ENCODE data around the gene ACAN. TPM values are rescaled to one million over a fixed set of nuclear protein-coding genes. Genes with fewer than 3 reads are reported as not detected.

Gene ACAN
- total and polyA plus RNA-seq, 10 of the 15 experiments (the other 5 are each of a cell fraction or from before 2014, with no cell fraction given), result not detected

DNA sequence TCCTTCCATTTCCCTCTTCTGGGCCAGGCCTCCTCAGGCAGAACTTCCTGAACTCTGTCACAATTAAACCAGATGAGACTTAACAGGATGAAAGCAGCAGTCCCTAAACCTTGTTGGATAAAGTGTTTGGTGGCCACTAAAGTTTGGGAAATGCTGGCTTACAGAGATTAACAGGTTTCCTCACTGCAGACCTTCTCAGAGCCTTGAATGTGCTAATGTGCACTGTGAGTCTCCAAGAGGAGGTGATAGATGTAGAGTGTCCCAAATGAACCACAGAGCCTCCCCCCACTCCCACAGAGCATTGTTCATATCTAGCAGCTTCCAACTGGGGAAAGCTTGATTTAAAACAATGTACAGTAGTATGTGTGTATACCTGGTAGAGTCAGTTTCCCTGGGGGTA is 49.2 kb downstream of the ACAN start:
- in situ Hi-C loops (cut with MboI) (no loop called here), intact Hi-C loops (cut with micrococcal nuclease; ENCODE audit: unreplicated experiment) (no loop called here)
- Histone ChIP-seq H3K27ac (ENCODE audit: control insufficient read depth, insufficient read depth) (no peak overlapping the region), H3K79me2 (ENCODE audit: control insufficient read depth, insufficient read depth, low read length) (no peaks in the 10 kb centered on the region), H3K4me2 (ENCODE audit: control insufficient read depth, insufficient read depth) (no peak overlapping the region), H3K4me1 (ENCODE audit: control insufficient read depth, insufficient read depth, low read length) (no peaks in the 10 kb centered on the region), H4K20me1 (ENCODE audit: control insufficient read depth, insufficient read depth) (no peaks in the 10 kb centered on the region), H3K4me3 (no peak overlapping the region), H3K9me3 (replicated peaks; ENCODE audit: control insufficient read depth, insufficient read depth, low read length) (no peaks in the 10 kb centered on the region; the same call in 2 of the 3 replicates), H2AFZ (ENCODE audit: control insufficient read depth, low read depth, low read length) (no peak overlapping the region), H3K9ac (ENCODE audit: control insufficient read depth, insufficient read depth, low read length) (no peak overlapping the region), H3K27me3 (replicated peaks in 1 of 2; ENCODE audit: control insufficient read depth in 2 of 2, insufficient read depth in 2 of 2, low read length in 1 of 2) (no peaks in the 10 kb centered on the region), H3K36me3 (ENCODE audit: control insufficient read depth in 2 of 2, insufficient read depth in 2 of 2, low read length in 1 of 2) (no peaks in the 10 kb centered on the region)
- ChIA-PET RAD21 (ENCODE audit: unreplicated experiment) (no interaction called here), POLR2A (no interaction called here), CTCF (no interaction called here), SMC1A (ENCODE audit: uncharacterized antibody, unreplicated experiment) (no interaction called here)
- BruUV-seq (replicated peaks), result no TSS peak
- ATAC-seq (no peak), FAIRE-seq (no peak), DNase-seq (ENCODE audit: low read depth, low spot score) (no peak)
- TF ChIP-seq, protein P1, sequence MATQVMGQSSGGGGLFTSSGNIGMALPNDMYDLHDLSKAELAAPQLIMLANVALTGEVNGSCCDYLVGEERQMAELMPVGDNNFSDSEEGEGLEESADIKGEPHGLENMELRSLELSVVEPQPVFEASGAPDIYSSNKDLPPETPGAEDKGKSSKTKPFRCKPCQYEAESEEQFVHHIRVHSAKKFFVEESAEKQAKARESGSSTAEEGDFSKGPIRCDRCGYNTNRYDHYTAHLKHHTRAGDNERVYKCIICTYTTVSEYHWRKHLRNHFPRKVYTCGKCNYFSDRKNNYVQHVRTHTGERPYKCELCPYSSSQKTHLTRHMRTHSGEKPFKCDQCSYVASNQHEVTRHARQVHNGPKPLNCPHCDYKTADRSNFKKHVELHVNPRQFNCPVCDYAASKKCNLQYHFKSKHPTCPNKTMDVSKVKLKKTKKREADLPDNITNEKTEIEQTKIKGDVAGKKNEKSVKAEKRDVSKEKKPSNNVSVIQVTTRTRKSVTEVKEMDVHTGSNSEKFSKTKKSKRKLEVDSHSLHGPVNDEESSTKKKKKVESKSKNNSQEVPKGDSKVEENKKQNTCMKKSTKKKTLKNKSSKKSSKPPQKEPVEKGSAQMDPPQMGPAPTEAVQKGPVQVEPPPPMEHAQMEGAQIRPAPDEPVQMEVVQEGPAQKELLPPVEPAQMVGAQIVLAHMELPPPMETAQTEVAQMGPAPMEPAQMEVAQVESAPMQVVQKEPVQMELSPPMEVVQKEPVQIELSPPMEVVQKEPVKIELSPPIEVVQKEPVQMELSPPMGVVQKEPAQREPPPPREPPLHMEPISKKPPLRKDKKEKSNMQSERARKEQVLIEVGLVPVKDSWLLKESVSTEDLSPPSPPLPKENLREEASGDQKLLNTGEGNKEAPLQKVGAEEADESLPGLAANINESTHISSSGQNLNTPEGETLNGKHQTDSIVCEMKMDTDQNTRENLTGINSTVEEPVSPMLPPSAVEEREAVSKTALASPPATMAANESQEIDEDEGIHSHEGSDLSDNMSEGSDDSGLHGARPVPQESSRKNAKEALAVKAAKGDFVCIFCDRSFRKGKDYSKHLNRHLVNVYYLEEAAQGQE (IDR thresholded peaks at IDR 0.05; ENCODE audit: low read depth, low read length), result no peak
- no peak for TF ChIP-seq MYC (IDR thresholded peaks at IDR 0.05; ENCODE audit: insufficient read depth, insufficient read length, insufficient replicate concordance, low read length, severe bottlenecking)
- TF ChIP-seq STAT3 (IDR thresholded peaks at IDR 0.05; ENCODE audit: low read depth, low read length), result no peak
- TF ChIP-seq, protein P2, sequence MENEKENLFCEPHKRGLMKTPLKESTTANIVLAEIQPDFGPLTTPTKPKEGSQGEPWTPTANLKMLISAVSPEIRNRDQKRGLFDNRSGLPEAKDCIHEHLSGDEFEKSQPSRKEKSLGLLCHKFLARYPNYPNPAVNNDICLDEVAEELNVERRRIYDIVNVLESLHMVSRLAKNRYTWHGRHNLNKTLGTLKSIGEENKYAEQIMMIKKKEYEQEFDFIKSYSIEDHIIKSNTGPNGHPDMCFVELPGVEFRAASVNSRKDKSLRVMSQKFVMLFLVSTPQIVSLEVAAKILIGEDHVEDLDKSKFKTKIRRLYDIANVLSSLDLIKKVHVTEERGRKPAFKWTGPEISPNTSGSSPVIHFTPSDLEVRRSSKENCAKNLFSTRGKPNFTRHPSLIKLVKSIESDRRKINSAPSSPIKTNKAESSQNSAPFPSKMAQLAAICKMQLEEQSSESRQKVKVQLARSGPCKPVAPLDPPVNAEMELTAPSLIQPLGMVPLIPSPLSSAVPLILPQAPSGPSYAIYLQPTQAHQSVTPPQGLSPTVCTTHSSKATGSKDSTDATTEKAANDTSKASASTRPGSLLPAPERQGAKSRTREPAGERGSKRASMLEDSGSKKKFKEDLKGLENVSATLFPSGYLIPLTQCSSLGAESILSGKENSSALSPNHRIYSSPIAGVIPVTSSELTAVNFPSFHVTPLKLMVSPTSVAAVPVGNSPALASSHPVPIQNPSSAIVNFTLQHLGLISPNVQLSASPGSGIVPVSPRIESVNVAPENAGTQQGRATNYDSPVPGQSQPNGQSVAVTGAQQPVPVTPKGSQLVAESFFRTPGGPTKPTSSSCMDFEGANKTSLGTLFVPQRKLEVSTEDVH (IDR thresholded peaks at IDR 0.05; ENCODE audit: low read depth, partially characterized antibody), result no peak
- no peak for TF ChIP-seq MYB (IDR thresholded peaks at IDR 0.05; ENCODE audit: borderline replicate concordance, low read depth, low read length)
- TF ChIP-seq EGR1 (IDR thresholded peaks at IDR 0.05; ENCODE audit: borderline replicate concordance in 1 of 2, low read depth in 2 of 2, low read length in 2 of 2), result no peak
- TF ChIP-seq HDGF (IDR thresholded peaks at IDR 0.05), result no peak
- no peak for TF ChIP-seq TCF7 (IDR thresholded peaks at IDR 0.05; ENCODE audit: borderline replicate concordance)
- TF ChIP-seq ZNF217 (IDR thresholded peaks at IDR 0.05), result no peak

All from GM12878 (cell line).